Activated T-cell treated with anti-CD3 and anti-CD28 coated beads, Interleukin-2, amount 50 U/mL, for 1 hour (primary cell): Measurements from ENCODE around the gene MT3.

ENCODE experiments used
- DNase-seq: peaks from one replicate; pipeline ENCODE4 v3.0.0-alpha.2; 2020

MT3 gene

GRCh38 chr16:56631197-56631596 is 41.9 kb downstream of the MT3 start:
- DNase-seq, result no peak

GRCh38 chr16:56631832-56632155 is 42.5 kb downstream of the MT3 start:
- no peak for DNase-seq

- DNase-seq, result peak; percentile 29
Observed at GRCh38 chr16:56632156-56632847, 43.0 kb downstream of the MT3 start, which contains the start of gene MT1M. Gene MT1M, plus strand, starts transcription at chr16:56632659. Its CDS starts 73 bp downstream, at chr16:56632732.

GRCh38 chr16:56632848-56633365 is 43.6 kb downstream of the MT3 start:
- no peak for DNase-seq

GRCh38 chr16:56633535-56633934 is 44.2 kb downstream of the MT3 start:
- DNase-seq, result no peak

- no peak for DNase-seq
Observed at GRCh38 chr16:56634715-56635440, 45.5 kb downstream of the MT3 start.

- no peak for DNase-seq
Observed at GRCh38 chr16:56635441-56635967, 46.2 kb downstream of the MT3 start.

GRCh38 chr16:56636616-56637413 is 47.5 kb downstream of the MT3 start:
- no peak for DNase-seq

- no peak for DNase-seq
Observed at GRCh38 chr16:56637814-56638750, 48.8 kb downstream of the MT3 start, which contains the start of gene MT1A. Gene MT1A, plus strand, starts transcription at chr16:56638666. Its CDS starts 73 bp downstream, at chr16:56638739.

GRCh38 chr16:56639045-56639444 is 49.7 kb downstream of the MT3 start:
- DNase-seq, result no peak

- no peak for DNase-seq
Observed at GRCh38 chr16:56640076-56640475, 50.7 kb downstream of the MT3 start.
